H1 (cell line): ENCODE measurements around the gene ELL2. TPM values are rescaled to one million over a fixed set of nuclear protein-coding genes. Genes with fewer than 3 reads are reported as not detected.

Experiments
- CTCF ChIA-PET: fragments of 300-600 bp; sonication (Branson Sonifier 250); formaldehyde crosslinking; loops from one replicate; lab custom pipeline; 2021; ENCODE audit not compliant: partially characterized antibody; lab: Charles Lee
- POLR2A ChIA-PET: fragments of 300-600 bp; sonication (Branson Sonifier 250); formaldehyde crosslinking; loops from one replicate; lab custom pipeline; 2021; ENCODE audit warnings: inconsistent platforms; ENCODE audit not compliant: partially characterized antibody; lab: Charles Lee
- DNase-seq, 2 experiments: peaks; one replicate each; pipeline versions ENCODE4 v3.0.0 to v3.0.0-alpha.2; 2010 to 2022; ENCODE audit warnings: low spot score in 2 of 2, low read depth in 1 of 2, mixed read lengths in 1 of 2
- FAIRE-seq: peaks from 2 replicates; lab custom pipeline; 2011; peaks lifted over from hg19 to GRCh38; lab: Jason Lieb, UNC
- H2AFZ ChIP-seq: 2 replicates; pipeline ENCODE4 v1.8.1; 2012; ENCODE audit warnings: low read length, inconsistent platforms
- H2AK5ac ChIP-seq: 2 replicates; pipeline ENCODE4 v1.6.1; 2013; ENCODE audit warnings: low read depth, low read length
- H2BK120ac ChIP-seq: replicated peaks from 2 replicates; pipeline ENCODE3; 2013; ENCODE audit warnings: low read depth, low read length, inconsistent platforms
- H2BK12ac ChIP-seq: 2 replicates; pipeline ENCODE4 v1.6.1; 2013; ENCODE audit warnings: low read depth, low read length
- H2BK15ac ChIP-seq: 2 replicates; pipeline ENCODE4 v1.6.1; 2013; ENCODE audit warnings: low read length
- H2BK20ac ChIP-seq: 2 replicates; pipeline ENCODE4 v1.6.1; 2013; ENCODE audit warnings: low read length
- H2BK5ac ChIP-seq: 2 replicates; pipeline ENCODE4 v1.6.1; 2013; ENCODE audit warnings: low read depth, low read length
- H3K14ac ChIP-seq: 2 replicates; pipeline ENCODE4 v1.6.1; 2013; ENCODE audit warnings: inconsistent platforms; ENCODE audit not compliant: insufficient read length
- H3K18ac ChIP-seq: 2 replicates; pipeline ENCODE4 v1.6.1; 2013; ENCODE audit warnings: low read length; ENCODE audit errors: extremely low read depth
- H3K23ac ChIP-seq: 2 replicates; pipeline ENCODE4 v1.6.1; 2013; ENCODE audit warnings: inconsistent platforms; ENCODE audit not compliant: insufficient read length
- H3K23me2 ChIP-seq: 2 replicates; pipeline ENCODE4 v1.6.1; 2013; ENCODE audit warnings: low read depth, low read length
- H3K27ac ChIP-seq: 2 replicates; pipeline ENCODE4 v1.6.1; 2011; ENCODE audit warnings: low read depth, low read length, inconsistent platforms
- H3K27me3 ChIP-seq, 4 experiments: replicated peaks in 1 of 4; 1 replicate in 1 of 4; 2 replicates in 3 of 4; pipeline versions ENCODE4 v1.6.1 to v1.8.1; 2011 to 2013; ENCODE audit warnings: low read length in 3 of 4, mild to moderate bottlenecking in 3 of 4, inconsistent platforms in 2 of 4, mixed read lengths in 2 of 4, moderate library complexity in 1 of 4; ENCODE audit not compliant: control insufficient read depth in 3 of 4, insufficient read depth in 3 of 4; ENCODE audit errors: extremely low read depth in 1 of 4
- H3K36me3 ChIP-seq, 4 experiments: 2 replicates each; pipeline versions ENCODE4 v1.6.1 to v1.8.1; 2011 to 2013; ENCODE audit warnings: mild to moderate bottlenecking in 4 of 4, low read length in 3 of 4, moderate library complexity in 2 of 4, control low read depth in 1 of 4, inconsistent platforms in 1 of 4; ENCODE audit not compliant: insufficient read depth in 4 of 4, control insufficient read depth in 2 of 4
- H3K4ac ChIP-seq: replicated peaks from 2 replicates; pipeline ENCODE3; 2013; ENCODE audit warnings: low read length, low read depth, mixed read lengths, inconsistent platforms; ENCODE audit not compliant: insufficient read length
- H3K4me1 ChIP-seq, 4 experiments: replicated peaks in 1 of 4; 1 replicate in 1 of 4; 2 replicates in 3 of 4; pipeline versions ENCODE4 v1.6.1 to v1.8.1; 2011 to 2013; ENCODE audit warnings: low read length in 3 of 4, inconsistent platforms in 2 of 4, mixed read lengths in 1 of 4; ENCODE audit not compliant: insufficient read depth in 4 of 4, control insufficient read depth in 3 of 4
- H3K4me2 ChIP-seq, 2 experiments: 2 replicates each; pipeline versions ENCODE4 v1.6.1 to v1.8.1; 2011 to 2013; ENCODE audit warnings: low read depth in 2 of 2, low read length in 2 of 2, control low read depth in 1 of 2, inconsistent platforms in 1 of 2, mild to moderate bottlenecking in 1 of 2; ENCODE audit not compliant: insufficient read depth in 1 of 2
- H3K4me3 ChIP-seq, 4 experiments: fragments of 200-600, 300-600 bp in 1 of 4; sonication (generic), shearing (Covaris generic), sonication (Bioruptor Twin) in 1 of 4; 2 replicates each; pipeline versions ENCODE4 v1.5.1 to v1.8.1; 2011 to 2016; ENCODE audit warnings: low read length in 4 of 4, low read depth in 3 of 4, control low read depth in 2 of 4, inconsistent platforms in 2 of 4, mild to moderate bottlenecking in 2 of 4, mixed read lengths in 1 of 4, moderate library complexity in 1 of 4; ENCODE audit not compliant: insufficient read depth in 2 of 4; ENCODE audit errors: extremely low read depth in 1 of 4
- H3K56ac ChIP-seq: replicated peaks from 2 replicates; pipeline ENCODE3; 2013; ENCODE audit warnings: low read depth, mild to moderate bottlenecking, mixed read lengths, low read length, inconsistent platforms; ENCODE audit not compliant: insufficient read length
- H3K79me1 ChIP-seq: 2 replicates; pipeline ENCODE4 v1.6.1; 2013; ENCODE audit warnings: low read depth, low read length, control low read depth
- H3K79me2 ChIP-seq, 2 experiments: 2 replicates each; pipeline versions ENCODE4 v1.6.1 to v1.8.1; 2012 to 2013; ENCODE audit warnings: low read length in 2 of 2, mild to moderate bottlenecking in 2 of 2, inconsistent platforms in 1 of 2; ENCODE audit not compliant: insufficient read depth in 2 of 2, control insufficient read depth in 1 of 2
- H3K9ac ChIP-seq, 4 experiments: replicated peaks in 1 of 4; 1 replicate in 1 of 4; 2 replicates in 3 of 4; pipeline versions ENCODE4 v1.6.1 to v1.8.1; 2011 to 2013; ENCODE audit warnings: low read depth in 3 of 4, low read length in 3 of 4, control low read depth in 2 of 4, mild to moderate bottlenecking in 2 of 4, moderate library complexity in 2 of 4, inconsistent platforms in 1 of 4; ENCODE audit errors: extremely low read depth in 1 of 4
- H3K9me3 ChIP-seq, 2 experiments: 2 replicates each; pipeline versions ENCODE4 v1.6.1 to v1.8.1; 2012 to 2013; ENCODE audit warnings: mild to moderate bottlenecking in 2 of 2, moderate library complexity in 2 of 2, control low read depth in 1 of 2, inconsistent platforms in 1 of 2, low read depth in 1 of 2, low read length in 1 of 2, mixed read lengths in 1 of 2; ENCODE audit not compliant: insufficient read depth in 2 of 2
- H4K20me1 ChIP-seq, 2 experiments: replicated peaks in 1 of 2; 2 replicates each; pipeline versions ENCODE3 to v1.8.1; 2011 to 2013; ENCODE audit warnings: inconsistent platforms in 2 of 2, low read length in 2 of 2, mild to moderate bottlenecking in 1 of 2; ENCODE audit not compliant: insufficient read depth in 2 of 2, control insufficient read depth in 1 of 2
- H4K5ac ChIP-seq: 2 replicates; pipeline ENCODE4 v1.6.1; 2013; ENCODE audit warnings: low read length, low read depth, mixed read lengths, inconsistent platforms; ENCODE audit not compliant: insufficient read length
- H4K8ac ChIP-seq: 2 replicates; pipeline ENCODE4 v1.8.0; 2013; ENCODE audit warnings: mild to moderate bottlenecking, moderate library complexity, low read length, inconsistent platforms; ENCODE audit not compliant: insufficient read depth; ENCODE audit errors: extremely low read depth
- H4K91ac ChIP-seq: replicated peaks from 2 replicates; pipeline ENCODE3; 2013; ENCODE audit warnings: low read length, mixed read lengths, inconsistent platforms; ENCODE audit not compliant: insufficient read length
- BACH1 ChIP-seq: IDR thresholded peaks from 2 replicates; pipeline ENCODE4 v1.6.1; 2012; ENCODE audit warnings: low read length, improper control_type of control experiment
- EGR1 ChIP-seq: IDR thresholded peaks from 2 replicates; pipeline ENCODE4 v1.6.1; 2011; ENCODE audit warnings: low read depth, low read length, borderline replicate concordance
- PHF8 ChIP-seq: fragments of 200-600 bp; sonication (generic); conservative IDR thresholded peaks from 2 replicates; pipeline ENCODE4 v1.7.1; 2012; ENCODE audit warnings: low read depth, mild to moderate bottlenecking, inconsistent platforms, low read length, moderate library complexity
- RBBP5 ChIP-seq: IDR thresholded peaks from 2 replicates; pipeline ENCODE4 v1.7.1; 2012; ENCODE audit warnings: low read depth, mild to moderate bottlenecking, inconsistent platforms, low read length, moderate library complexity, borderline replicate concordance
- RFX5 ChIP-seq: IDR thresholded peaks from 2 replicates; pipeline ENCODE4 v1.6.1; 2011; ENCODE audit warnings: low read depth, low read length, improper control_type of control experiment, borderline replicate concordance
- SIN3A ChIP-seq, 2 experiments: IDR thresholded peaks in 1 of 2; conservative IDR thresholded peaks in 1 of 2; 2 replicates each; pipeline ENCODE4 v1.6.1; 2011 to 2012; ENCODE audit warnings: low read length in 2 of 2, improper control_type of control experiment in 1 of 2, low read depth in 1 of 2, mild to moderate bottlenecking in 1 of 2
- SIRT6 ChIP-seq: IDR thresholded peaks from one replicate; pipeline ENCODE4 v1.7.1; 2012; ENCODE audit warnings: low read length, inconsistent platforms
- SRF ChIP-seq: IDR thresholded peaks from 2 replicates; pipeline ENCODE4 v1.6.1; 2011; ENCODE audit warnings: mild to moderate bottlenecking, low read depth, low read length, moderate library complexity
- TAF7 ChIP-seq: optimal IDR thresholded peaks from 2 replicates; pipeline ENCODE3; 2011; ENCODE audit warnings: low read depth, mild to moderate bottlenecking, inconsistent platforms, low read length, moderate library complexity, borderline replicate concordance
- USF2 ChIP-seq: IDR thresholded peaks from 2 replicates; pipeline ENCODE4 v1.6.1; 2011; ENCODE audit warnings: low read length, improper control_type of control experiment
- YY1 ChIP-seq: IDR thresholded peaks from 2 replicates; pipeline ENCODE4 v1.6.1; 2011; ENCODE audit warnings: low read depth, mild to moderate bottlenecking, low read length
- WGBS, 2 experiments: shearing (Covaris generic) in 1 of 2; methylation state at CpG; one replicate each; pipeline versions ENCODE4 v1.1.6 to v1.1.7; 2013 to 2015; ENCODE audit warnings: low lambda C conversion rate in 2 of 2, mixed read lengths in 2 of 2, inconsistent platforms in 1 of 2, low coverage in 1 of 2, missing lambda C conversion rate in 1 of 2; ENCODE audit not compliant: insufficient replicate concordance in 2 of 2, insufficient coverage in 1 of 2, insufficient read length in 1 of 2; ENCODE audit errors: extremely low coverage in 1 of 2, missing lambda C conversion rate in 1 of 2; 5-methylcytosine and 5-hydroxymethylcytosine counted together
- polyA plus RNA-seq, 7 experiments: library from polyadenylated mRNA; depleted of rRNA in 3 of 7; stranded (reverse) in 5 of 7; unstranded in 2 of 7; fragments of >200 nt in 5 of 7; fragments of 200-250 nt in 2 of 7; gene quantifications; 1 replicate in 5 of 7; 2 replicates in 1 of 7; 4 replicates in 1 of 7; pipeline versions ENCODE4 v1.2.1 to v1.2.3, GENCODE V29; 2011 to 2013; ENCODE audit warnings: missing spikeins in 2 of 7, mixed read lengths in 2 of 7
- total RNA-seq: library from RNA; stranded (reverse); fragmentation: NEBNext Ultra II Directional; extraction: Animal tissue kit (Norgen Biotek cat#: 25700); gene quantifications from 2 replicates; pipeline ENCODE4 v1.2.1, GENCODE V29; 2021

Gene ELL2
- total and polyA plus RNA-seq, 2 of the 8 experiments (the other 6 are each of a cell fraction or from before 2014, with no cell fraction given): 6.3 to 29.4 TPM

DNA sequence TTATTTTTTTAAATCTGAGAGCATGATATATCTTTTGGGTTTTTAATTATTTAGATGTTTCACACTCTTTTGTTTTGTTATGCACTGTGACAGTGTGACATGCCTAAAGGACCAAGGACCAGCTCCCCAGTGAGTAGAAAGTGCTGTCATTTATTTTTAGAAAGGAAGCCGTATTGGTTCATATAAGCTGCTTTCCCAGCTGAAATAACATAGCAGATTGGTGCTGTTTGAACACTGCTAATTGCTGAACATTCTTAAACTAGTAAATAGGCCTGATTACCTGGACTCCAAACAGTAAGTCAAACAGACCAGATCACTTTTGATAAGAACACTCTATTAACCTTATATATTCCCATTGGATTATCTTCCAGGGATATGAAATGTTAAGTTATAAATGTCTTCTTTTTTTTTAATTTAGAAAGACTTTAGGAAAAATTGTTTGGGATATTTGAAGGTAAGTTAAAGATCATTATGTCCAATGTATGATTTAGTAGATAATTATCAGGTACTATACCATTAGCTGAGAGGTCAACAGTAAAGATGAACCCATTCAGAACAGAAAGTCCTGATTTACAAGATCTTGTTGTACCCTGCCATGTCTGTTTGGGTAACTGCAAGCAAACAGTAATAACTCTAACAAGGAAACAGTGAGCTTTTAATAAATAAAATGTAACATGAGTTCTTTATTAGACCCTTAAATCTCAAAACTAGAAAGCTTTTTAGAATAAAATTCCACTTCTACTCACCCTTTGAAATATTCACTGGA, 27.8 kb upstream of the ELL2 start:
- Histone ChIP-seq H2BK20ac (no peak overlapping the region), H3K56ac (no peak overlapping the region), H3K4me3 (no peak overlapping the region), H3K23me2 (no peaks in the 10 kb centered on the region), H4K8ac (no peak overlapping the region), H3K4me1 (no peaks in the 10 kb centered on the region), H3K9me3 (no peaks in the 10 kb centered on the region), H4K20me1 (no peaks in the 10 kb centered on the region), H4K5ac (no peak overlapping the region), H2AFZ (no peak overlapping the region), H2AK5ac (no peak overlapping the region), H2BK12ac (no peak overlapping the region), H3K36me3 (no peaks in the 10 kb centered on the region), H3K27me3 (no peaks in the 10 kb centered on the region), H3K4ac (no peak overlapping the region), H3K79me2 (no peaks in the 10 kb centered on the region), H3K9ac (no peak overlapping the region), H3K27ac (no peak overlapping the region), H3K79me1 (no peaks in the 10 kb centered on the region), H3K23ac (no peak overlapping the region), H3K4me2 (no peak overlapping the region), H2BK120ac (no peak overlapping the region), H2BK15ac (no peak overlapping the region), H2BK5ac (no peak overlapping the region), H4K91ac (no peak overlapping the region), H3K14ac (no peak overlapping the region), H3K18ac (no peak overlapping the region)
- CTCF ChIA-PET: interaction anchor here (0.8 to 1.6 kb wide), 3 partner anchors 25 to 185 kb away, joined by 3 read pairs; no protein-coding TSS in a partner anchor
- WGBS, 2 experiments: 85% methylated on average over 1 of the region's 1 CpG; no CpG with 5 or more reads in 1 of the 2 experiments
- DNase-seq (no peak), FAIRE-seq (no peak)
- POLR2A ChIA-PET: interaction anchor here (1.8 kb wide), 1 partner anchor 27 kb away, joined by 4 read pairs; the partner anchor contains the start of gene ELL2
- no peak for TF ChIP-seq BACH1
- no peak for TF ChIP-seq PHF8
- no peak for TF ChIP-seq SRF
- TF ChIP-seq RFX5: no peak
- no peak for TF ChIP-seq SIRT6
- no peak for TF ChIP-seq SIN3A (conservative IDR thresholded peaks at IDR 0.05 in 1 of 2, IDR thresholded peaks at IDR 0.05 in 1 of 2; ENCODE audit: low read depth in 1 of 2, low read length in 2 of 2)
- no peak for TF ChIP-seq RBBP5
- no peak for TF ChIP-seq USF2
- no peak for TF ChIP-seq EGR1
- no peak for TF ChIP-seq YY1
- TF ChIP-seq TAF7: no peak
